HG02588 (cell line): ENCODE data around the gene ZNF117.
"Not testable (repeated sequence)": the region's sequence is repeated elsewhere in the genome, so short reads cannot be mapped to it uniquely, and the experiment has no call there.

Source experiments
- ATAC-seq: cut with Tn5 transposase; IDR thresholded peaks from one replicate; pipeline ENCODE4 v1.9.1; 2021; ENCODE audit warnings: mild to moderate bottlenecking, moderate library complexity; ENCODE audit not compliant: unreplicated experiment

ZNF117 gene

DNA sequence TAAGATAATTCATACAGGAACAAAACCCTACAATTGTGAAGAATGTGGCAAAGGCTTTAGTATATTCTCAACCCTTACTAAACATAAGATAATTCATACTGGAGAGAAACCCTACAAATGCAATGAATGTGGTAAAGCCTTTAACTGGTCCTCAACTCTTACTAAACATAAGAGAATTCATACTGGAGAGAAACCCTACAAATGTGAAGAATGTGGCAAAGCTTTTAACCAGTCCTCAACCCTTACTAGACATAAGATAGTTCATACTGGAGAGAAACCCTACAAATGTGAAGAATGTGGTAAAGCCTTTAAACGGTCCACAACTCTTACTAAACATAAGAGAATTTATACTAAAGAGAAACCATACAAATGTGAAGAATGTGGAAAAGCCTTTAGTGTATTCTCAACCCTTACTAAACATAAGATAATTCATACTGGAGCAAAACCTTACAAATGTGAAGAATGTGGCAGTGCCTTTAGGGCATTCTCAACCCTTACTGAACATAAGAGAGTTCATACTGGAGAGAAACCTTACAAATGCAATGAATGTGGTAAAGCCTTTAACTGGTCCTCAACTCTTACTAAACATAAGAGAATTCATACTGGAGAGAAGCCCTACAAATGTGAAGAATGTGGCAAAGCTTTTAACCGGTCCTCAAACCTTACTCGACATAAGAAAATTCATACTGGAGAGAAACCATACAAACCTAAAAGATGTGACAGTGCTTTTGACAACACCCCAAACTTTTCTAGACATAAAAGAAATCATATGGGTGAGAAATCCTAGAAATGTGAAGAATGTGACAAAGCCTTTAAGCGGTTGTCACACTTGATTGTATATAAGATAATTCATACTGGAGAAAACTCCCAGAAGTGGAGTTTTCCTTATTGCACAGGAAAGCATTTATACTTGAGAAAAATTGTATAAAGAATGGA, 62.3 kb downstream of the ZNF117 start:
- not testable (repeated sequence) for ATAC-seq
